HG03139 (cell line): ENCODE results near the gene SLC22A17.

Experiments
- ATAC-seq: cut with Tn5 transposase; IDR thresholded peaks from one replicate; pipeline ENCODE4 v1.9.1; 2021; ENCODE audit not compliant: unreplicated experiment

Gene SLC22A17

GRCh38 chr14:23308721-23309445, 43.8 kb downstream of the SLC22A17 start:
- ATAC-seq, result no peak

DNA sequence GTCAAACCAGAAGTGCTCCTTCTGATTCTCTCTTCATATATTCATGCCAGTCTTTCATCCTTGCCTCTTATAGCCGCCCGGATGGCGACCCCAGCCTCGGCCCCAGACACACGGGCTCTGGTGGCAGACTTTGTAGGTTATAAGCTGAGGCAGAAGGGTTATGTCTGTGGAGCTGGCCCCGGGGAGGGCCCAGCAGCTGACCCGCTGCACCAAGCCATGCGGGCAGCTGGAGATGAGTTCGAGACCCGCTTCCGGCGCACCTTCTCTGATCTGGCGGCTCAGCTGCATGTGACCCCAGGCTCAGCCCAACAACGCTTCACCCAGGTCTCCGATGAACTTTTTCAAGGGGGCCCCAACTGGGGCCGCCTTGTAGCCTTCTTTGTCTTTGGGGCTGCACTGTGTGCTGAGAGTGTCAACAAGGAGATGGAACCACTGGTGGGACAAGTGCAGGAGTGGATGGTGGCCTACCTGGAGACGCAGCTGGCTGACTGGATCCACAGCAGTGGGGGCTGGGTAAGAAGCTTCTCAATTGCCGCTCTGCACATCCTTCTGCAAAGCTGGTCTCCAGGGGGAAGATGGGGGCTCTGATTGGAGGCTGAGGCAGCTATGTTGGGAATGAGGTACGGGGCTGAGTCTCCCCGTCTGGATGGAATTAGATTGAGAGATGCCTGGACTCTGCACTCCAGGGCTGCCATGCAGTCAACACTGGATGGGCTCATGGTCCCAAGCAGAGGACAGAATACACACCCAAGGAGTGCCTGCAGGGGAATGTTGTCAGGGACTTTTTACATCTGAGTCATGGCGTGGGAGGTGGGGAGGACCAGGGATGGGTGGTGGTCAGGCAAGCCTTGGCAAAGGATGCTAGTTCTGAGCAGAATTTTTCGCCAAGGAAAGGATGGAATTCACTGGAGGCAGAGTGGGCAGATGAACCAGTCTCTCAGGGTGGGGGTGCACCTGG, 44.7 kb downstream of the SLC22A17 start:
- ATAC-seq, result no peak

- no peak for ATAC-seq
These were observed 45.5 kb downstream of the SLC22A17 start for GRCh38 chr14:23307146-23307530.

DNA sequence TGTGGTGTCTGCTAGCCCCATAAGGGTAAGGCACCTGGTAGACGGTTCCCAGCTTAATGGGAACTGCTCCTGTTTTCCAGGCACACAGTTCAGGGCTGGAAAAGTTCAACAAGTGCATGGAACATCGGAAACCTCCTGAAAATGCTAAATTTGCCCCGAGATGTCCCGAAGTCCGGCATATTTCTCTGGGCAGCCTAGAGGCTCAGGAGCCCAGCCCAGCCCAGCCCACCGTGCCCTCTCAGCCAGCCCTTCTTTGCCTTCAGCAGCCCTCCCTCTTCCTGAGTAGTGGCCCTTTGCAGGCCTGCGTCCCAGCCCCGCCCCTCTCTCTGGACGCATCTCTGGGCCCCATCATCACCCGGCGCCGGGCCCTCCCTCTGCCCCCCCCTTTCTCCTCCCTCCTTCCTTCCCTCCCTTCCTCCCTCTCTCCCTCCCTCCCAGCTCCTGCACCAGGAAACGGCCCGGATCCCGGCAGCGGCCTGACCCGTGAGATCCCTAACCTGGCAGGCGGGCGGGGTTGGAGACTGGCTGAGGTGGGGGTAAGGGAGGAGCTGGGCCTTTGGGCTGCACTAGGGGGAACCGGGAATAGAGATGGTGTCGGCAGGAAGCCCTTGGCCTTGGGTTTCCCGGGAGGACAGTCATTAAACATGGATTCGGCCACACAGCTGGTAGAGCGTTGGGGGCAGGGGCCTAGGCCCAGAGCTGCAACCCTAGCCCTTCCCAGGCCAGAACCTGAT, 46.1 kb downstream of the SLC22A17 start, which contains the start of gene BCL2L2:
Gene BCL2L2 (plus strand): TSS at position 422 of the 734 bp plus-strand sequence. CDS start 935 bp downstream, outside the sequence.
- ATAC-seq, result no peak

DNA sequence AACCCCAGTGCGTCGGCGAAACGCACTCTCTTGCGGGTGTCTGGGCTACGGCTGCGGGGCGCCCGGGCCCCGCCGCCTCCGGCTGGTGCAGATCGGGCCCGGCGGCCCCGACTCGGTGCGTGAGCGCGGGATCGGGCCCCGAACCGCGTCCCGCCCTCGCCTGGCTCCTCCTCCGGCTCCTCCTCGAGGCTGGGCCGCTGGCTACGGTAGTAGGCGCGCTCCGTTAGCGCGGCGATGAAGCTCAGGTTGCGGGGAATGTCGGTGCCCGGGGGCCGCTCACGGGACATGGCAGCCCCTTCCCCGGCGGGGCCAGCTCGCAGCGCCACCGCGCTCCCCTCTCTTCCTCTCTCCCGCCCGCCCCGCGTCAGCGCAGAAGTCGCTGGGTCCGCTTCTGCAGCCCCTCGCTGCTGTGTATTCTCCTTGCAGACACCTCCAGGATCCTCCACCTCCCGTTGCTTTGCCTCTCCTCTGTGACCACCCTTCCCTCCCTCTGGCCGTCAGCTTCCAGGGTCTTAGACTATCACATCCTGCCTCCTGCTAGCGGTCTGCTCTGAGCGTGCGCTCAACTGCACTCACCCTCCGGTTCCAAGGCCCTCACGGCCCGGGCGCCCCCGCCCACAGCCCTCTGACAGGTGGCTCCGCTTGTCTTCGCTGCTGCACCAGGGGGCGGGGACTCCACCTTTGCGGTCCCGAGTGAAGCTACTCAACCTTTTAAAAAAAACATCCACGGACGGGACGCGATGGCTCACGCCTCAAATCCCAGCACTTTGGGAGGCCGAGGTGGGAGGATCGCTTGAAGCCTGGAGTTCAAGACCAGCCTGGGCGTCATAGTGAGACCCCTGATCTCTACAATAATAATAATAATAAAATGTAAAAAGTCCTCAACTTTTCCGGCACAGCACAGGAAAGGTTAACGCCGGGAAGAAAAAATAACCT, 50.1 kb downstream of the SLC22A17 start, which contains the start of gene PPP1R3E:
Gene PPP1R3E (minus strand): TSS at position 570 of the 936 bp plus-strand sequence. CDS start 283 bp downstream, at position 287.
- peak; percentile 23 for ATAC-seq

GRCh38 chr14:23301969-23302289, 50.8 kb downstream of the SLC22A17 start:
- ATAC-seq, result peak; percentile 7

DNA sequence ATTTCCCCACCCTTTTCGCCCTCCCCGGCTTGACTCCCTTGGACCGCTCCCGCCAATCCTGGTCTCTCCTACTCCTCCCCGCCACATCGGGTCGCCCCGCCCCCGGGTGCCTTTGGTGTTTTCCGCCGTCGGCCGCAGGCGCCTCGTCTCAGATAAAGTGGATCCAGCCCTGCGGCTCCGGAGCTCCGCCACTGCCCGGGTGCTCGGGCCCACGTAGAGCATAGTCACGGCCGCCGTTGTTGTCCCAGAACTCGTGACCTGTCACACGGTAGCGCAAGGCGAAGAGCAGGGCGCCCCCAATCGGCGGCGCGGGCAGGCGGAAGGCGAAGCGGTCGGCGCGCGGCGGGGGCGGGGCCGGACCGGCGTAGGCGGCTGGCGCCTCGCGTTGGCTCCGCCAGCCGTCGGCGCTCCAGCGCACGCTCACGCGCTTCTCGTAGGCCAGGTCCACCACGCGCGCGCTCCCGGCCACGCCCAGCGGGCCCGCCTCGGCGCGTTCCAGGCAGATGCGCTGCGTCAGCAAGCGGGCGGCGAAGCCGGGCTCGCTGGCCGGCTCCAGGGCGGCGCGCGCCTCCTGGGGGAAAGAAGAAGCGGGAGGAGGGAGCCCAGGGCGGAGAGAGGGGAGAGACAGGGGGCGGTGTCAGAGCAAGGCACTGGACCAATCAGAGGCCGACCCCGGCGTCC, 51.3 kb downstream of the SLC22A17 start:
- ATAC-seq, result peak; percentile 72

GRCh38 chr14:23300687-23301223, 51.9 kb downstream of the SLC22A17 start:
- ATAC-seq, result no peak

- ATAC-seq, result no peak
These were observed 52.6 kb downstream of the SLC22A17 start for GRCh38 chr14:23299986-23300686.

DNA sequence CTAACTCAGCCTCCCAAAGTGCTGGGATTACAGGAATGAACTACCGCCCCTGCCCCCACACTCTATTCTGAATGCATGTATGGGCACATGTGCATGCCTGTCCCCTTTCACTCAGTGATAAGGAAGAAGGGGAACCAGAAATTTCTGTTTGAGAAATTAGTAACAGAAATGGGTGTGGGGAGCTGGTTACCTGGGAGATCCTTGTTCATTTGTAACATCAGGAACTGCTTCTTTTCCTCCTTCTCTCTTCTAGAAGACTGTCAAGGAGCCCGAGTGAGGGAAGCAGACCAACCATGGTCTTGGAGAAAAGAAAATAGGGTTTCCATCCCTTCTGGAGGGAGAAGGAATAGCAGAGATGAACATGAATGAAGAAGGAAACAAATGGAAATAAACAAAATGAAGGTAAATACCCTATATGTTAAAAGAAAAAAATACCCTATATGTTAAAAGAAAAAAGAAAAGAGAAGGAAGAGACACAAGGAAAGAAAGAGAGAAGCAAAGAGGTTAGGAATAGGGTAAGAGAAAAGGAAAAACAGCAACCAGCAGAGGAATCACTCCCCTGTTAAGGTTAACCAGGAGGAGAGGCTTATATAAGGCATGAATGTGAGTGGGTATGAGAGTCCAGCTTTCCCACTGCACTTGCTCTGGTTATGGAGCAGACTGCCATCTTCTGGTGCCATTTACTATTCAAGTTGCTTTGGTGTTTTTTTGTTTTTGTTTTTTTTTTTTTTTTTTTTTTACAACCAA, 53.3 kb downstream of the SLC22A17 start:
- no peak for ATAC-seq

GRCh38 chr14:23297611-23298277, 54.9 kb downstream of the SLC22A17 start:
- no peak for ATAC-seq

DNA sequence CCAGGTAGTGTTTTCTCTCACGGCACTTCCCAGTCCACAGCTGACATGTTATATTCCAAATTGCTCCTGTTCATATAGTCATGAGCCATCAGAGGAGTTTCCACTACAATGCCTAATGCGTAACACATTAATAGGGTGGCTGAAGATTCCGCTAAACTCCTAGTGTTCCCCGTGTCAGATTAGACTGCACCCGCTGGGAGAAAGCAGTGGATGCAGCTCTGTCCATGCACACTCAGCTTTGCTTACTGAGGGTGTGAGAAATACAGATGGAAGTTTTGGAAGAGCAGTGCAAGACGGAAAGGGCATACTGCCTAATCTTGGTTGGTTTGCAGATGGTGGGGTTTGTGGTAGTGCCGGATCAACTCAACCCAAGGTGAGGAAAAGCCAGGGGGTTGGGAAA, 55.6 kb downstream of the SLC22A17 start:
- ATAC-seq, result no peak
